ENCODE data around the gene DPH1. TPM values are rescaled to one million over a fixed set of nuclear protein-coding genes. Genes with fewer than 3 reads are reported as not detected.

Gene DPH1
- polyA plus RNA-seq, 1 of the 3 experiments (the other 2 are of a cell fraction): 36.2 TPM

- Histone ChIP-seq H3K9me2 (no peaks in the 10 kb centered on the region), H3K9me3 (no peaks in the 10 kb centered on the region), H3K9ac (no peak overlapping the region), H3K4me3 (ENCODE audit: low read depth in 2 of 2, low read length in 1 of 2) (no peak overlapping the region), H3K4me1 (ENCODE audit: control insufficient read depth in 1 of 2, insufficient read depth in 2 of 2, low read depth in 1 of 2, low read length in 1 of 2) (peaks cover 4 to 6% of the 10 kb centered on the region in 2 experiments; a peak in 2 of 4 replicates), H3K27me3 (ENCODE audit: insufficient read depth) (no peaks in the 10 kb centered on the region), H4K20me1 (ENCODE audit: insufficient read depth) (no peaks in the 10 kb centered on the region), H3F3A (replicated peaks; ENCODE audit: insufficient read depth) (peaks cover 14% of the 10 kb centered on the region), H3K36me3 (replicated peaks in 1 of 2; ENCODE audit: control insufficient read depth in 1 of 2, insufficient read depth in 2 of 2, low read length in 1 of 2) (no peaks in the 10 kb centered on the region), H3K4me2 (no peak overlapping the region), H3K27ac (ENCODE audit: low read depth in 2 of 2, low read length in 1 of 2) (no peak overlapping the region), H2AFZ (ENCODE audit: low read depth) (no peak overlapping the region), H3K79me2 (ENCODE audit: insufficient read depth) (no peaks in the 10 kb centered on the region)
- ChIA-PET POLR2A (no interaction called here), CTCF (interaction anchor here (1.1 kb wide), 1 partner anchor 11 kb away, joined by 3 read pairs; no protein-coding TSS in a partner anchor)
- WGBS (ENCODE audit: low lambda C conversion rate): 97% methylated on average over 4 of the region's 4 CpGs
- no peak for DNase-seq
- TF ChIP-seq MAX (IDR thresholded peaks at IDR 0.05; ENCODE audit: low read depth): no peak
Measured at GRCh38 chr17:1985093-1985492, 44.9 kb upstream of the DPH1 start.

GRCh38 chr17:1985686-1986085 is 44.3 kb upstream of the DPH1 start:
- Histone ChIP-seq H3K4me3 (ENCODE audit: low read depth in 2 of 2, low read length in 1 of 2) (no peak overlapping the region), H3K9me3 (no peaks in the 10 kb centered on the region), H4K20me1 (ENCODE audit: insufficient read depth) (no peaks in the 10 kb centered on the region), H3K4me1 (ENCODE audit: control insufficient read depth in 1 of 2, insufficient read depth in 2 of 2, low read depth in 1 of 2, low read length in 1 of 2) (peaks cover 4 to 6% of the 10 kb centered on the region in 2 experiments; a peak in 2 of 4 replicates), H3K9me2 (no peaks in the 10 kb centered on the region), H3K79me2 (ENCODE audit: insufficient read depth) (no peaks in the 10 kb centered on the region), H2AFZ (ENCODE audit: low read depth) (no peak overlapping the region), H3F3A (replicated peaks; ENCODE audit: insufficient read depth) (peaks cover 14% of the 10 kb centered on the region), H3K36me3 (replicated peaks in 1 of 2; ENCODE audit: control insufficient read depth in 1 of 2, insufficient read depth in 2 of 2, low read length in 1 of 2) (no peaks in the 10 kb centered on the region), H3K9ac (no peak overlapping the region), H3K4me2 (no peak overlapping the region), H3K27me3 (ENCODE audit: insufficient read depth) (no peaks in the 10 kb centered on the region), H3K27ac (ENCODE audit: low read depth in 2 of 2, low read length in 1 of 2) (no peak overlapping the region)
- ChIA-PET CTCF (interaction anchor here (0.6 to 1.1 kb wide), 2 partner anchors 10 to 72 kb away, joined by 3 read pairs; no protein-coding TSS in a partner anchor), POLR2A (no interaction called here)
- DNase-seq: no peak
- 90% methylated on average over 1 of the region's 4 CpGs for WGBS (ENCODE audit: low lambda C conversion rate)
- TF ChIP-seq USF1 (IDR thresholded peaks at IDR 0.05; ENCODE audit: borderline replicate concordance, low read depth) (no peak), MXI1 (IDR thresholded peaks at IDR 0.05; ENCODE audit: low read depth, low read length) (no peak), CHD2 (IDR thresholded peaks at IDR 0.05; ENCODE audit: low read length, partially characterized antibody) (no peak), SIN3A (IDR thresholded peaks at IDR 0.05; ENCODE audit: borderline replicate concordance, low read depth, low read length) (no peak), RFX5 (IDR thresholded peaks at IDR 0.05; ENCODE audit: low read length) (no peak), RXRA (IDR thresholded peaks at IDR 0.05; ENCODE audit: borderline replicate concordance, low read depth) (no peak), TEAD4 (IDR thresholded peaks at IDR 0.05; ENCODE audit: borderline replicate concordance, insufficient read depth) (no peak), FOXJ3 (CRISPR knock-in tag; IDR thresholded peaks at IDR 0.05) (no peak), FOSL2 (IDR thresholded peaks at IDR 0.05; ENCODE audit: borderline replicate concordance, low read depth) (no peak), MAX (IDR thresholded peaks at IDR 0.05; ENCODE audit: low read depth) (no peak)

All from SK-N-SH (cell line).